HL-60 (cell line): ENCODE data around the gene SLC35A1.

Source experiments
- GABPA ChIP-seq: IDR thresholded peaks from 2 replicates; pipeline ENCODE4 v1.6.1; 2012; ENCODE audit warnings: low read depth
- POLR2AphosphoS5 ChIP-seq: IDR thresholded peaks from 2 replicates; pipeline ENCODE4 v1.6.1; 2012; ENCODE audit warnings: low read depth
- SPI1 ChIP-seq: IDR thresholded peaks from 2 replicates; pipeline ENCODE4 v1.6.1; 2012; ENCODE audit warnings: low read depth, mild to moderate bottlenecking, borderline replicate concordance
- TF ChIP-seq, protein P1 (sequence below): IDR thresholded peaks from one replicate; pipeline ENCODE4 v1.5.1; 2011; ENCODE audit warnings: low read length, control low read depth, inconsistent platforms; ENCODE audit not compliant: insufficient read depth
- TF ChIP-seq, protein P2 (sequence below): IDR thresholded peaks from 2 replicates; pipeline ENCODE4 v1.6.1; 2012; ENCODE audit warnings: low read depth; ENCODE audit not compliant: insufficient replicate concordance

DNA sequence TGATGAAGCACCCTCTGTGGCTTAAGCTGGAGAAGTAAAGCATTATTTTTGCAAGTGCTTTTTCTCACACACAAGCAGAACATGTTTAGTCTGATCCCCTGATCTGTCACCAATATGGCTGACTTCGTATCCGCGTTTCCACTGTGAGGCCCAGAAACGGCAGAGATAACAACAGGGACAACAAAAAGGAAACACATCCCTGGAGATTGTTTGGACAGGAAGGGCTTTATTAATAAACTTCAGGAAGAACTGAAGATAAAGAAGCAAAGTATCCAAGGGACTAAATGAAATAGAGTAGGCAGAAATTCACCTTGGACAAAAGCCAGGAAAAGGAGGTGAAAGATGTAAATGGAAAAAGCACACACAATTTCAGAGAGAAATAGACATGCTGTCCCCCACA lies 67.8 kb downstream of the SLC35A1 start:
- TF ChIP-seq, protein P1, sequence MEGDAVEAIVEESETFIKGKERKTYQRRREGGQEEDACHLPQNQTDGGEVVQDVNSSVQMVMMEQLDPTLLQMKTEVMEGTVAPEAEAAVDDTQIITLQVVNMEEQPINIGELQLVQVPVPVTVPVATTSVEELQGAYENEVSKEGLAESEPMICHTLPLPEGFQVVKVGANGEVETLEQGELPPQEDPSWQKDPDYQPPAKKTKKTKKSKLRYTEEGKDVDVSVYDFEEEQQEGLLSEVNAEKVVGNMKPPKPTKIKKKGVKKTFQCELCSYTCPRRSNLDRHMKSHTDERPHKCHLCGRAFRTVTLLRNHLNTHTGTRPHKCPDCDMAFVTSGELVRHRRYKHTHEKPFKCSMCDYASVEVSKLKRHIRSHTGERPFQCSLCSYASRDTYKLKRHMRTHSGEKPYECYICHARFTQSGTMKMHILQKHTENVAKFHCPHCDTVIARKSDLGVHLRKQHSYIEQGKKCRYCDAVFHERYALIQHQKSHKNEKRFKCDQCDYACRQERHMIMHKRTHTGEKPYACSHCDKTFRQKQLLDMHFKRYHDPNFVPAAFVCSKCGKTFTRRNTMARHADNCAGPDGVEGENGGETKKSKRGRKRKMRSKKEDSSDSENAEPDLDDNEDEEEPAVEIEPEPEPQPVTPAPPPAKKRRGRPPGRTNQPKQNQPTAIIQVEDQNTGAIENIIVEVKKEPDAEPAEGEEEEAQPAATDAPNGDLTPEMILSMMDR = no peak
- TF ChIP-seq POLR2AphosphoS5 = no peak
- no peak for TF ChIP-seq GABPA
- TF ChIP-seq, protein P2, sequence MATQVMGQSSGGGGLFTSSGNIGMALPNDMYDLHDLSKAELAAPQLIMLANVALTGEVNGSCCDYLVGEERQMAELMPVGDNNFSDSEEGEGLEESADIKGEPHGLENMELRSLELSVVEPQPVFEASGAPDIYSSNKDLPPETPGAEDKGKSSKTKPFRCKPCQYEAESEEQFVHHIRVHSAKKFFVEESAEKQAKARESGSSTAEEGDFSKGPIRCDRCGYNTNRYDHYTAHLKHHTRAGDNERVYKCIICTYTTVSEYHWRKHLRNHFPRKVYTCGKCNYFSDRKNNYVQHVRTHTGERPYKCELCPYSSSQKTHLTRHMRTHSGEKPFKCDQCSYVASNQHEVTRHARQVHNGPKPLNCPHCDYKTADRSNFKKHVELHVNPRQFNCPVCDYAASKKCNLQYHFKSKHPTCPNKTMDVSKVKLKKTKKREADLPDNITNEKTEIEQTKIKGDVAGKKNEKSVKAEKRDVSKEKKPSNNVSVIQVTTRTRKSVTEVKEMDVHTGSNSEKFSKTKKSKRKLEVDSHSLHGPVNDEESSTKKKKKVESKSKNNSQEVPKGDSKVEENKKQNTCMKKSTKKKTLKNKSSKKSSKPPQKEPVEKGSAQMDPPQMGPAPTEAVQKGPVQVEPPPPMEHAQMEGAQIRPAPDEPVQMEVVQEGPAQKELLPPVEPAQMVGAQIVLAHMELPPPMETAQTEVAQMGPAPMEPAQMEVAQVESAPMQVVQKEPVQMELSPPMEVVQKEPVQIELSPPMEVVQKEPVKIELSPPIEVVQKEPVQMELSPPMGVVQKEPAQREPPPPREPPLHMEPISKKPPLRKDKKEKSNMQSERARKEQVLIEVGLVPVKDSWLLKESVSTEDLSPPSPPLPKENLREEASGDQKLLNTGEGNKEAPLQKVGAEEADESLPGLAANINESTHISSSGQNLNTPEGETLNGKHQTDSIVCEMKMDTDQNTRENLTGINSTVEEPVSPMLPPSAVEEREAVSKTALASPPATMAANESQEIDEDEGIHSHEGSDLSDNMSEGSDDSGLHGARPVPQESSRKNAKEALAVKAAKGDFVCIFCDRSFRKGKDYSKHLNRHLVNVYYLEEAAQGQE = no peak
- no peak for TF ChIP-seq SPI1
